Measurements from ENCODE around the gene MX1. TPM values are rescaled to one million over a fixed set of nuclear protein-coding genes. Genes with fewer than 3 reads are reported as not detected.
"Not testable (repeated sequence)": the region's sequence is repeated elsewhere in the genome, so short reads cannot be mapped to it uniquely, and the experiment has no call there.

The MX1 gene
- total RNA-seq, 1 donor from 2014 or later: 420 TPM

DNA sequence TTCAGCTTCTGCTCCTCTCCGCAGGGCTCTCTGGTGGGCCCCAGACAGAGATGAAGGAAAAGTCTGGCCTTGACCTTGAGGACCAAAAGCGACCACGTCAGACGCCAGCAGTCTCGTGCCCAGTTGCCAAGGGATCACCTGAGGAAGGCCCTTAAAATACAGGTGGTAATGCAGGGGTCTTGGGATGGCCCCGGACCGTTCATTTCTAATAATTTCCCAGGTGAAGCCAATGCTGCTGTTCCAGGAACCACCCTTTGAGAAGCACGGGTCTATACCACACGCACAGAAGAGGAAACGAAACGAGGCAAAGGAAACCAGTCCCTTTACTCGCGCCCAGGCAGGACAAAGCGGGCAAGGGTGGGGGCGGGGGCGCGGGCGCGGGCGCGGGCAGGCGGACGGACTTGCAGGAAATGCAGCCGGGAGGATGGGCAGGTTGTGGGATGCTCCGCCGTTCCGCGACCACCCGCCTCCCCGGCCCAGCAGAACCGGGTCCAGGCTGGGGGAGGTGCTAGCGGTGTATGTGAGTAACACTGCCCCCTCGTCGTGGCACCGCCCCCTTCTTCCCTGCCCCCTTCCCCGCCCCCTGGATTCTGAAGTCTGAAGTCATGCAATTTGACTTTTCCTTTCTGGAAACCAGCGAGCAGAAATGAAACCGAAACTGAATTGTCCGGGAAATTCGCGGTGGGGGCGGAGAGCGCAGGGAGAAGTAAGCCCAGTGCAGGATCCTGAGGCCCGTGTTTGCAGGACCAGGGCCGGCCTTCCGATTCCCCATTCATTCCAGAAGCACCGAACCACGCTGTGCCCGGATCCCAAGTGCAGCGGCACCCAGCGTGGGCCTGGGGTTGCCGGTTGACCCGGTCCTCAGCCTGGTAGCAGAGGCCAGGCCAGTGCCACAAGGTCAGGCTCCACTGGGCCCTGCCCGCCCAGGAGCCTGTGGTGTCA lies 5.8 kb upstream of the MX1 start:
- Histone ChIP-seq H3K36me3 (ENCODE audit: insufficient read depth, low read length) (no peaks in the 10 kb centered on the region), H3K9ac (ENCODE audit: low read length) (peak overlapping the region; percentile 84), H3K79me2 (ENCODE audit: insufficient read depth, low read length) (no peaks in the 10 kb centered on the region), H4K20me1 (ENCODE audit: insufficient read depth, low read length) (no peaks in the 10 kb centered on the region), H3K9me3 (ENCODE audit: insufficient read depth, low read depth, low read length) (no peaks in the 10 kb centered on the region), H2AFZ (ENCODE audit: low read depth, low read length) (peak overlapping the region; percentile 87), H3K4me2 (ENCODE audit: low read length) (peak overlapping the region; percentile 88), H3K27me3 (ENCODE audit: insufficient read depth, low read length) (no peaks in the 10 kb centered on the region), H3K27ac (ENCODE audit: low read depth, low read length) (peak overlapping the region; percentile 64), H3K4me3 (ENCODE audit: insufficient read depth, low read depth, low read length) (peak overlapping the region; percentile 69), H3K4me1 (ENCODE audit: insufficient read depth, low read length) (no peaks in the 10 kb centered on the region)
- Mint-ChIP-seq H3K4me3 (ENCODE audit: unreplicated experiment) (peak overlapping the region; percentile 72), H3K9me3 (ENCODE audit: unreplicated experiment) (peaks cover 3% of the 10 kb centered on the region), H3K4me1 (ENCODE audit: low read depth, unreplicated experiment) (peaks cover 16% of the 10 kb centered on the region), H3K36me3 (ENCODE audit: low read depth, unreplicated experiment) (no peaks in the 10 kb centered on the region), H3K27ac (ENCODE audit: unreplicated experiment) (peak overlapping the region; percentile 98), H3K27me3 (ENCODE audit: low read depth, unreplicated experiment) (no peaks in the 10 kb centered on the region)
- FAIRE-seq: no peak
- TF ChIP-seq, protein P1, sequence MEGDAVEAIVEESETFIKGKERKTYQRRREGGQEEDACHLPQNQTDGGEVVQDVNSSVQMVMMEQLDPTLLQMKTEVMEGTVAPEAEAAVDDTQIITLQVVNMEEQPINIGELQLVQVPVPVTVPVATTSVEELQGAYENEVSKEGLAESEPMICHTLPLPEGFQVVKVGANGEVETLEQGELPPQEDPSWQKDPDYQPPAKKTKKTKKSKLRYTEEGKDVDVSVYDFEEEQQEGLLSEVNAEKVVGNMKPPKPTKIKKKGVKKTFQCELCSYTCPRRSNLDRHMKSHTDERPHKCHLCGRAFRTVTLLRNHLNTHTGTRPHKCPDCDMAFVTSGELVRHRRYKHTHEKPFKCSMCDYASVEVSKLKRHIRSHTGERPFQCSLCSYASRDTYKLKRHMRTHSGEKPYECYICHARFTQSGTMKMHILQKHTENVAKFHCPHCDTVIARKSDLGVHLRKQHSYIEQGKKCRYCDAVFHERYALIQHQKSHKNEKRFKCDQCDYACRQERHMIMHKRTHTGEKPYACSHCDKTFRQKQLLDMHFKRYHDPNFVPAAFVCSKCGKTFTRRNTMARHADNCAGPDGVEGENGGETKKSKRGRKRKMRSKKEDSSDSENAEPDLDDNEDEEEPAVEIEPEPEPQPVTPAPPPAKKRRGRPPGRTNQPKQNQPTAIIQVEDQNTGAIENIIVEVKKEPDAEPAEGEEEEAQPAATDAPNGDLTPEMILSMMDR (IDR thresholded peaks at IDR 0.05; ENCODE audit: insufficient read depth, low read depth, low read length): no peak
- no peak for TF ChIP-seq EZH2 (IDR thresholded peaks at IDR 0.05; ENCODE audit: insufficient read depth, low read length)
- peak; percentile 80 for DNase-seq (ENCODE audit: low read depth)

DNA sequence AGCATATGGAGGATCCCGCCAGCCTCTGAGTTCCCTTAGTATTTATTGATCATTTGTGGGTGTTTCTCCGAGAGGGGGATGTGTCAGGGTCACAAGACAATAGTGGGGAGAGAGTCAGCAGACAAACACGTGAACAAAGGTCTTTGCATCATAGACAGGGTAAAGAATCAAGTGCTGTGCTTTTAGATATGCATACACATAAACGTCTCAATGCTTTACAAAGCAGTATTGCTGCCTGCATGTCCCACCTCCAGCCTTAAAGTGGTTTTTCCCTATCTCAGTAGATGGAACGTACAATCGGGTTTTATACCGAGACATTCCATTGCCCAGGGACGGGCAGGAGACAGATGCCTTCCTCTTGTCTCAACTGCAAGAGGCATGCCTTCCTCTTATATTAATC lies 5.0 kb upstream of the MX1 start:
- not testable (repeated sequence) for H3K27me3 Mint-ChIP-seq (ENCODE audit: low read depth, unreplicated experiment); H3K9me3 Mint-ChIP-seq (ENCODE audit: unreplicated experiment); H3K27me3 ChIP-seq (ENCODE audit: insufficient read depth, low read length); H3K4me1 ChIP-seq (ENCODE audit: insufficient read depth, low read length); H3K4me3 ChIP-seq (ENCODE audit: insufficient read depth, low read depth, low read length); H3K36me3 Mint-ChIP-seq (ENCODE audit: low read depth, unreplicated experiment); H4K20me1 ChIP-seq (ENCODE audit: insufficient read depth, low read length); FAIRE-seq; H3K79me2 ChIP-seq (ENCODE audit: insufficient read depth, low read length); DNase-seq (ENCODE audit: low read depth); H3K36me3 ChIP-seq (ENCODE audit: insufficient read depth, low read length); H3K9me3 ChIP-seq (ENCODE audit: insufficient read depth, low read depth, low read length); H2AFZ ChIP-seq (ENCODE audit: low read depth, low read length)
- Mint-ChIP-seq H3K4me3 (ENCODE audit: unreplicated experiment) (peak overlapping the region; percentile 79), H3K4me1 (ENCODE audit: low read depth, unreplicated experiment) (peaks cover 21% of the 10 kb centered on the region), H3K27ac (ENCODE audit: unreplicated experiment) (peak overlapping the region; percentile 98)
- Histone ChIP-seq H3K4me2 (ENCODE audit: low read length) (peak overlapping the region; percentile 88), H3K27ac (ENCODE audit: low read depth, low read length) (peak overlapping the region; percentile 64), H3K9ac (ENCODE audit: low read length) (peak overlapping the region; percentile 84)

DNA sequence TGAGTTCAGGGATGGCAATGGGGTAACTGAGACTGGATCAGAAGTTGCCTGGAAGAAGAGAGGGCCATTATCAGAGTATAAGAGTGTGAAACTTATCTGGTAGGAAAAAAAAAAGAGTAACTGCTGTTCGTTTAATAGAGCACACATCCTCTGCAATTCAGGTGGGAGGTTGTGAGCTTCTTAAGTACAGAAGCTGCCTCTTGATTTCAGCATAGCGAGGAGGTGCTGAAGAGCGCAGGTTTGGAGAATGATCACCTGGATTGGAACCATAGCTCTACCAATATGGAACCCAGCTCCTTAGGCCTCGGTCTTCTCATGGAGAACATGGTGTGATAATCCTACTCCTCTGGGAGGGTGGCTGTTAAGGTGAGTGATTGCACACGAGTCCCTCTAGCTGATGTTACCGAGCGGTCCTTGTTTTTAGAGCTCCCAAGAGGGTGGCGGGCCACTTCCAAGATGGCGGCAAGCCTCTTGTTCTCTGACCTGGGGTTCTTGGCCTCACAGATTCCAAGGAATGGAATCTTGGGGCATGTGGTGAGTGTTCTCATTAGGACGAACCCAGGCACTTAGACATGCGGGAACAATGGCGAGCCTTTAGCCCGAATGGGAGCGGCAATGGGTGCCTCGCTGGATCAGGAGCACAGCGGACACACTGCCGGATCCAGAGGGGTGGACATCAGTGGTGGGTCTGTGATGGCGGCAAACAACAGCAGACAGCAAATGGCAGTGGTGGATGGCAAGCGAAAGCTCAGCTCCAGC lies 3.3 kb upstream of the MX1 start:
- no peak overlapping the region for H2AFZ ChIP-seq (ENCODE audit: low read depth, low read length)
- H3K36me3 Mint-ChIP-seq (ENCODE audit: low read depth, unreplicated experiment): peaks cover 6% of the 10 kb centered on the region
- H3K36me3 ChIP-seq (ENCODE audit: insufficient read depth, low read length): no peaks in the 10 kb centered on the region
- H3K27ac Mint-ChIP-seq (ENCODE audit: unreplicated experiment): no peak overlapping the region
- H3K4me1 ChIP-seq (ENCODE audit: insufficient read depth, low read length): peaks cover 9% of the 10 kb centered on the region
- FAIRE-seq: no peak
- H3K9me3 ChIP-seq (ENCODE audit: insufficient read depth, low read depth, low read length): no peaks in the 10 kb centered on the region
- no peak overlapping the region for H3K4me3 Mint-ChIP-seq (ENCODE audit: unreplicated experiment)
- DNase-seq (ENCODE audit: low read depth): no peak
- H3K27ac ChIP-seq (ENCODE audit: low read depth, low read length): no peak overlapping the region
- no peaks in the 10 kb centered on the region for H3K79me2 ChIP-seq (ENCODE audit: insufficient read depth, low read length)
- TF ChIP-seq, protein P1 (IDR thresholded peaks at IDR 0.05; ENCODE audit: insufficient read depth, low read depth, low read length): no peak
- TF ChIP-seq EZH2 (IDR thresholded peaks at IDR 0.05; ENCODE audit: insufficient read depth, low read length): no peak
- no peak overlapping the region for H3K4me2 ChIP-seq (ENCODE audit: low read length)
- H3K27me3 ChIP-seq (ENCODE audit: insufficient read depth, low read length): peaks cover 8% of the 10 kb centered on the region
- no peaks in the 10 kb centered on the region for H3K9me3 Mint-ChIP-seq (ENCODE audit: unreplicated experiment)
- peaks cover 26% of the 10 kb centered on the region for H3K4me1 Mint-ChIP-seq (ENCODE audit: low read depth, unreplicated experiment)
- H3K4me3 ChIP-seq (ENCODE audit: insufficient read depth, low read depth, low read length): no peak overlapping the region
- H3K27me3 Mint-ChIP-seq (ENCODE audit: low read depth, unreplicated experiment): peaks cover 2% of the 10 kb centered on the region
- no peaks in the 10 kb centered on the region for H4K20me1 ChIP-seq (ENCODE audit: insufficient read depth, low read length)
- H3K9ac ChIP-seq (ENCODE audit: low read length): no peak overlapping the region

DNA sequence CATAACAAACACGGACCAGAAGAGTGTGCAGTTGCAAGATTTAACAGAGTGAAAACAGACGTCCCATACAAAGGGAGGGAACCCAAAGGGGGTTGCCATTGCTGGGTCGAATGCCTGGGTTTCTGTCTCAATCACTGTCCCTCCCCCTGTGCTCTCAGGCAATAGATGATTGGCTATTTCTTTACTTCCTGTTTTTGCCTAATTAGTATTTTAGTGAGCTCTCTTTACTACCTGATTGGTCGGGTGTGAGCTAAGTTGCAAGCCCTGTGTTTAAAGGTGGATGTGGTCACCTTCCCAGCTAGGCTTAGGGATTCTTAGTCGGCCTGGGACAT lies 2.8 kb upstream of the MX1 start:
- H3K4me3 ChIP-seq (ENCODE audit: insufficient read depth, low read depth, low read length); H3K36me3 ChIP-seq (ENCODE audit: insufficient read depth, low read length); H3K9me3 ChIP-seq (ENCODE audit: insufficient read depth, low read depth, low read length); H3K27ac Mint-ChIP-seq (ENCODE audit: unreplicated experiment); H3K27ac ChIP-seq (ENCODE audit: low read depth, low read length); H3K4me2 ChIP-seq (ENCODE audit: low read length); H3K4me1 ChIP-seq (ENCODE audit: insufficient read depth, low read length); H3K9me3 Mint-ChIP-seq (ENCODE audit: unreplicated experiment); H4K20me1 ChIP-seq (ENCODE audit: insufficient read depth, low read length); H2AFZ ChIP-seq (ENCODE audit: low read depth, low read length); DNase-seq (ENCODE audit: low read depth); H3K9ac ChIP-seq (ENCODE audit: low read length); H3K4me3 Mint-ChIP-seq (ENCODE audit: unreplicated experiment); H3K27me3 Mint-ChIP-seq (ENCODE audit: low read depth, unreplicated experiment); H3K27me3 ChIP-seq (ENCODE audit: insufficient read depth, low read length); FAIRE-seq; H3K79me2 ChIP-seq (ENCODE audit: insufficient read depth, low read length): not testable (repeated sequence)
- peaks cover 11% of the 10 kb centered on the region for H3K36me3 Mint-ChIP-seq (ENCODE audit: low read depth, unreplicated experiment)
- peaks cover 29% of the 10 kb centered on the region for H3K4me1 Mint-ChIP-seq (ENCODE audit: low read depth, unreplicated experiment)
